ENCODE measurements around the gene TLK1.

Gene TLK1

GRCh38 chr2:171042253-171042969, 118.3 kb downstream of the TLK1 start:
- no peak for DNase-seq (ENCODE audit: low read depth)
- no peak overlapping the region for H3K4me3 ChIP-seq (ENCODE audit: low read depth, low read length)
- no peak for TF ChIP-seq CTCF (IDR thresholded peaks at IDR 0.05; ENCODE audit: control insufficient read depth, extremely low read depth, insufficient read depth)

- H3K4me3 ChIP-seq (ENCODE audit: low read depth, low read length): no peak overlapping the region
- no peak for TF ChIP-seq CTCF (IDR thresholded peaks at IDR 0.05; ENCODE audit: control insufficient read depth, extremely low read depth, insufficient read depth)
- no peak for DNase-seq (ENCODE audit: low read depth)
These were observed 124.2 kb downstream of the TLK1 start for GRCh38 chr2:171036532-171036931.

DNA sequence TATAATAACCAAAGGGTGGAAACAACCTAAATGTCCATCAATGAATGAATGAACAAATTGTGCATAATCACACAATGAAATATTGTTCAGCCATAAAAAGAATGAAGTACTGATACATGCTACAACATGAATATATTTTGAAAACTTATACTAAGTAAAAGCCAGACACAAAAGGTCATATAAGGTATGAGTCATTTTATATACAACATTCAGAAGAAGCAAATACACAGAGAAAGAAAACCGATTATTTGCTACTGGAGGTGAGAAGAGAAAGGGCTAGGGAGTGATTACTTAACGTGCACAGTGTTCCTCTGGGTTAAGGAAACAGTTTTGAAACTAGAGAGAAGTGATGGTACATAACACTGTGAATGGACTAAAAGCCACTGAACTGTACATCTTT, 126.4 kb downstream of the TLK1 start:
- H3K4me3 ChIP-seq (ENCODE audit: low read depth, low read length): no peak overlapping the region
- no peak for TF ChIP-seq CTCF (IDR thresholded peaks at IDR 0.05; ENCODE audit: control insufficient read depth, extremely low read depth, insufficient read depth)
- no peak for DNase-seq (ENCODE audit: low read depth)

DNA sequence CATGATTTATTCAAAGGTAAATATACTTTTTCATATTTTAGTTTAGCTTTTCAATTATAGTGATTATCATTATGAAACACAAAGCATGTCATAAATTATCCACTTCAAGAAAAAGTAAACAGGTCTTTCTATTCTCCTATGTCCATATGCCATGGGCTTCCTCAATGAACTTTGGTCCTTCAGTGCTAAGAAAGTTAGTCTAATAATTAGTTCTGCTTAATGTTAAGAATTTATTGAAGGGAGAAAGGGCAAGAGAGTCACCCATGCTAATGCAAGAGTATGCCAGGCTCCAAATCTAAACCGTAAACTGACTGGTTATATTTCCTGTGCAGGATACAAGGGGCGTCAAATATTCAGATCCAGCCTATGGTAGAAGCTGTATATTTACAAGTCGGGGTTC, 135.5 kb downstream of the TLK1 start:
- no peak overlapping the region for H3K4me3 ChIP-seq (ENCODE audit: low read depth, low read length)
- no peak for DNase-seq (ENCODE audit: low read depth)
- no peak for TF ChIP-seq CTCF (IDR thresholded peaks at IDR 0.05; ENCODE audit: control insufficient read depth, extremely low read depth, insufficient read depth)

GRCh38 chr2:171018522-171018921, 142.2 kb downstream of the TLK1 start:
- no peak for TF ChIP-seq CTCF (IDR thresholded peaks at IDR 0.05; ENCODE audit: control insufficient read depth, extremely low read depth, insufficient read depth)
- no peak overlapping the region for H3K4me3 ChIP-seq (ENCODE audit: low read depth, low read length)
- DNase-seq (ENCODE audit: low read depth): no peak

GRCh38 chr2:171016125-171016524, 144.6 kb downstream of the TLK1 start:
- TF ChIP-seq CTCF (IDR thresholded peaks at IDR 0.05; ENCODE audit: control insufficient read depth, extremely low read depth, insufficient read depth): no peak
- H3K4me3 ChIP-seq (ENCODE audit: low read depth, low read length): no peak overlapping the region
- DNase-seq (ENCODE audit: low read depth): no peak

DNA sequence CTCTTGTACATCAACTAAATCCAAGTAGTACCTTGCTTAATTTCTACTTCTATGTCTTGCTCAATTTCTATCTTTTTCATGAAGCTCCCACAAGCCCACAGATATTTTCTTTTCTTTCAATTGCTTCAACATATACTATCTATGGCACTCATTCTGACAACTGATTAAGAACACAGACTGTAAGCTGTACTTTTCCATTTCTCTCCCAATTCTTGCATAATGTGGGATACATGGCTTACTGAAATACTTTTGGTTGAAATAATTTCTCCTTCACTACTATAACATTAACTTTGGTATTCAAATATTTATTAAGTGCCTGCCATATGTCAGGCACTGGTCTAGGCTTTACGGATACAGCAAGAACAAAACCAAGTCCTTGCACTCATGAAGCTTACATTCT, 146.8 kb downstream of the TLK1 start:
- no peak for TF ChIP-seq CTCF (IDR thresholded peaks at IDR 0.05; ENCODE audit: control insufficient read depth, extremely low read depth, insufficient read depth)
- H3K4me3 ChIP-seq (ENCODE audit: low read depth, low read length): no peak overlapping the region
- DNase-seq (ENCODE audit: low read depth): no peak

All from LNCaP clone FGC (cell line).